Measurements from ENCODE around the gene ANKRD23. TPM values are rescaled to one million over a fixed set of nuclear protein-coding genes. Genes with fewer than 3 reads are reported as not detected.

The ANKRD23 gene
- total and polyA plus RNA-seq, 2 experiments from 2014 or later = 1.8 to 4.4 TPM

DNA sequence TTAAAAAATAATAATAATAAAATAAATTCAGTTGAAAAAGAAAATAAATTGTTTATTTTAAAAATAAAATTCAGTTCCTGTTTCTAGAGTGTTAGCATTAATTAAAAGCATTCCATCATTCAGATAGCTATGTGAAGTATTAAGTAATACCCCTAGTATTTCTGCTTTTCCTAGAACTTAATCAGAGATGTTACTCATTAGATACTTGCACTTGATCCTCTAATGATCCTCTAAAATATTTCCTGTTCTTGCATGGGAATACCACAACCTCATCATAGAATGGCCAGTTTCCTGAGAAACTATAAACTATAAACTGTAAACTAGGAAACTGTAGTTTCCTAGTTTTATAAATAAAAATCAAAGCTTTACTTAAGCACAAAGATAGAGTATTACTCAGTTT, 38.8 kb downstream of the ANKRD23 start:
- Histone ChIP-seq H3K4me2 (no peak overlapping the region), H3K9me2 (replicated peaks; ENCODE audit: insufficient read depth) (no peaks in the 10 kb centered on the region), H3K9me3 (ENCODE audit: low read depth) (no peaks in the 10 kb centered on the region), H2AFZ (no peak overlapping the region), H3K27me3 (no peaks in the 10 kb centered on the region), H3K4me3 (no peak overlapping the region), H3K27ac (no peak overlapping the region), H3K36me3 (replicated peaks; ENCODE audit: insufficient read depth, low read depth) (no peaks in the 10 kb centered on the region), H4K20me1 (ENCODE audit: insufficient read depth, poor library complexity, severe bottlenecking) (no peaks in the 10 kb centered on the region), H3K79me2 (no peaks in the 10 kb centered on the region), H3K4me1 (ENCODE audit: insufficient read depth) (peaks cover 4% of the 10 kb centered on the region)
- no peak for DNase-seq (ENCODE audit: low spot score)
- TF ChIP-seq EZH2phosphoT487 (IDR thresholded peaks at IDR 0.05; ENCODE audit: low read depth, severe bottlenecking, unreplicated experiment) = no peak
- no peak for TF ChIP-seq EZH2 (IDR thresholded peaks at IDR 0.05; ENCODE audit: borderline replicate concordance)
- no peak for TF ChIP-seq CTCF (IDR thresholded peaks at IDR 0.05; ENCODE audit: poor library complexity)

DNA sequence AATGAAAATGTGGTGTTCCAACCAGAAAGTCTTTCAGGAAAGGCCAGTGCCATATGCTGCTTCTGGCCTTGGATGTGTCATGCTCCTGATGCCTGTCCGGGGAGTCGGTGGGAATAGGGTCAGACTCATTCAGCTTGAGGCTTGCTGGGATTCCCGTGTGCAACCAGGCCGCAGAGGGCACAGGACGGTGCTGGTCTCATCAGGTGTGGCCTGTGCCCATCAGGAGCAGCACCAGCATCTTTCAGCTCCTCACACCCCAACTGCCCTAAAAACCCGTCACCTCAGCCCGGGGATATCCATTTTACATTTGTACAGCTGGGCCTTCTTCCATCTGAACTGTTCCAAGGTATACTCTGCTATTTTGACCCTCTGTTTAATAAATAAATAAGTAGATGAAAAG, 41.1 kb downstream of the ANKRD23 start:
- peaks cover 4% of the 10 kb centered on the region for H3K4me1 ChIP-seq (ENCODE audit: insufficient read depth)
- no peak overlapping the region for H3K4me2 ChIP-seq
- H3K79me2 ChIP-seq = no peaks in the 10 kb centered on the region
- no peaks in the 10 kb centered on the region for H4K20me1 ChIP-seq (ENCODE audit: insufficient read depth, poor library complexity, severe bottlenecking)
- WGBS (ENCODE audit: low lambda C conversion rate, missing lambda C conversion rate) = 95% methylated on average over 7 of the region's 7 CpGs
- no peak overlapping the region for H2AFZ ChIP-seq
- no peak overlapping the region for H3K27ac ChIP-seq
- no peaks in the 10 kb centered on the region for H3K36me3 ChIP-seq (replicated peaks; ENCODE audit: insufficient read depth, low read depth)
- no peak overlapping the region for H3K4me3 ChIP-seq
- no peak for TF ChIP-seq CTCF (IDR thresholded peaks at IDR 0.05; ENCODE audit: poor library complexity)
- TF ChIP-seq EZH2 (IDR thresholded peaks at IDR 0.05; ENCODE audit: borderline replicate concordance) = no peak
- TF ChIP-seq EZH2phosphoT487 (IDR thresholded peaks at IDR 0.05; ENCODE audit: low read depth, severe bottlenecking, unreplicated experiment) = no peak
- DNase-seq (ENCODE audit: low spot score) = no peak
- H3K27me3 ChIP-seq = no peaks in the 10 kb centered on the region
- H3K9me3 ChIP-seq (ENCODE audit: low read depth) = no peaks in the 10 kb centered on the region
- H3K9me2 ChIP-seq (replicated peaks; ENCODE audit: insufficient read depth) = no peaks in the 10 kb centered on the region

DNA sequence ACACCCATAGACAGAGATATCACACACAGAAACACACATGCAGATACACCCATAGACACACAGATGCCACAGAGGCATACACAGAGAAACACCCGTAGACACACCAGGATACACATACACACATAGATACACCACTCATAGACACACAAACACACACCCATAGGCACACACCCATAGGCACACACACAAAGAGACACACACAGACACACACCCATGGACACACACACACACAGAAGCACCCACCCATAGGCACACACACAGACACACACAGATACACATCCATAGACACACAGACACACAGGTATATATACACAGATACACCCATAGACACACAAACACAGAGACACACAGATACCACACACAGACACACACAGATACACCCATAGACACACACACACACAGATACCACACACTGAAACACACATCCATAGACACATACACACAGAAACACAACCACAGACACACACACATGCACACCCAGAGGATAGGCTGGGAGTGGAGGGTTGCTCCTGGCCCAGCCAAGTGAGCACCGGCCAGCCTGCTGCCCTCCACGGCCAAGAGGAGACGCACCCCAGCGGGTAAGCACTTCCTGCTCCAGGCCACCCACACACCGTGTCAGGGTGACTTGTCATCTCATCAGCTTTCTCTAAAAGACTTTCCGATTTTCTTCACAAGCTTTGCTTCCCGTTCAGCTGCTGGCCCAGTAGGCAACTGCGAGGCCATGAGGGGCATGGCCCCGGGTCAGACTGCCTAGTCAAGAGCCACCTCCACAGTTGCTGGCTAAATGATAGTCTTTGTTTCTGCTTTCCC, 41.8 kb downstream of the ANKRD23 start:
- WGBS (ENCODE audit: low lambda C conversion rate, missing lambda C conversion rate) = 94% methylated on average over 10 of the region's 10 CpGs
- no peak overlapping the region for H2AFZ ChIP-seq
- H3K4me3 ChIP-seq = no peak overlapping the region
- no peaks in the 10 kb centered on the region for H3K27me3 ChIP-seq
- no peaks in the 10 kb centered on the region for H4K20me1 ChIP-seq (ENCODE audit: insufficient read depth, poor library complexity, severe bottlenecking)
- H3K36me3 ChIP-seq (replicated peaks; ENCODE audit: insufficient read depth, low read depth) = no peaks in the 10 kb centered on the region
- no peaks in the 10 kb centered on the region for H3K79me2 ChIP-seq
- peaks cover 4% of the 10 kb centered on the region for H3K4me1 ChIP-seq (ENCODE audit: insufficient read depth)
- no peak for TF ChIP-seq EZH2 (IDR thresholded peaks at IDR 0.05; ENCODE audit: borderline replicate concordance)
- no peak for TF ChIP-seq CTCF (IDR thresholded peaks at IDR 0.05; ENCODE audit: poor library complexity)
- no peak for TF ChIP-seq EZH2phosphoT487 (IDR thresholded peaks at IDR 0.05; ENCODE audit: low read depth, severe bottlenecking, unreplicated experiment)
- DNase-seq (ENCODE audit: low spot score) = no peak
- H3K4me2 ChIP-seq = no peak overlapping the region
- peak overlapping the region; percentile 41 for H3K27ac ChIP-seq
- H3K9me2 ChIP-seq (replicated peaks; ENCODE audit: insufficient read depth) = no peaks in the 10 kb centered on the region
- H3K9me3 ChIP-seq (ENCODE audit: low read depth) = no peaks in the 10 kb centered on the region

Measured in hepatocyte (in vitro differentiated cells).